Tibial nerve (tissue), 4 donors: ENCODE measurements around the gene DSC1. TPM values are rescaled to one million over a fixed set of nuclear protein-coding genes. Genes with fewer than 3 reads are reported as not detected.

ENCODE experiments used
- DNase-seq, 2 donors: peaks; one replicate each; pipeline ENCODE4 v3.0.0-alpha.2; 2019; ENCODE audit warnings: low spot score in 2 of 2
- H3K27ac ChIP-seq, 4 donors: fragments of 200-600 bp; sonication (generic) in 3 of 4; one replicate each; pipeline ENCODE4 v1.5.1; 2017 to 2019; ENCODE audit warnings: mild to moderate bottlenecking in 1 of 4
- H3K27me3 ChIP-seq, 2 donors: fragments of 200-600 bp; sonication (generic) in 1 of 2; one replicate each; pipeline versions ENCODE4 v1.5.1 to v1.6.0; 2017 to 2019
- H3K36me3 ChIP-seq, 3 donors: fragments of 200-600 bp; sonication (generic); one replicate each; pipeline ENCODE4 v1.5.1; 2018 to 2019
- H3K4me1 ChIP-seq, 4 donors: fragments of 200-600 bp; sonication (generic) in 3 of 4; one replicate each; pipeline ENCODE4 v1.5.1; 2017 to 2019
- H3K4me3 ChIP-seq, 4 donors: fragments of 200-600 bp; sonication (generic) in 3 of 4; one replicate each; pipeline ENCODE4 v1.5.1; 2017 to 2019; ENCODE audit warnings: mild to moderate bottlenecking in 1 of 4, moderate library complexity in 1 of 4
- H3K9me3 ChIP-seq, 4 donors: fragments of 200-600 bp; sonication (generic) in 3 of 4; one replicate each; pipeline ENCODE4 v1.5.1; 2017 to 2019
- EP300 ChIP-seq, 2 donors: sonication (generic); formaldehyde crosslinking; IDR thresholded peaks; one replicate each; pipeline ENCODE4 v1.6.1; 2017; ENCODE audit warnings: antibody characterized with exemption in 2 of 2, mild to moderate bottlenecking in 1 of 2
- POLR2A ChIP-seq, 2 donors: fragments of 450-650 bp; IDR thresholded peaks; one replicate each; pipeline ENCODE4 v1.6.1; 2017; ENCODE audit warnings: antibody characterized with exemption in 2 of 2, mild to moderate bottlenecking in 2 of 2, moderate library complexity in 2 of 2
- WGBS, 2 donors: methylation state at CpG; one replicate each; pipeline ENCODE4 v1.1.5; 2018; 5-methylcytosine and 5-hydroxymethylcytosine counted together
- total RNA-seq, 4 donors: library from RNA; depleted of rRNA; stranded (reverse); fragments of >200 nt; gene quantifications; one replicate each; pipeline ENCODE4 v1.1.0, GENCODE V29; 2016
- TF ChIP-seq, protein P1 (sequence below), 5 experiments: fragments of 200-600 bp in 3 of 5; fragments of 450-650 bp in 2 of 5; sonication (generic) in 3 of 5; IDR thresholded peaks; one replicate each; pipeline ENCODE4 v1.5.1; 2016 to 2019; ENCODE audit warnings: antibody characterized with exemption in 5 of 5, mild to moderate bottlenecking in 3 of 5, moderate library complexity in 2 of 5

Gene DSC1
- total RNA-seq, 4 donors from 2014 or later: not detected

DNA sequence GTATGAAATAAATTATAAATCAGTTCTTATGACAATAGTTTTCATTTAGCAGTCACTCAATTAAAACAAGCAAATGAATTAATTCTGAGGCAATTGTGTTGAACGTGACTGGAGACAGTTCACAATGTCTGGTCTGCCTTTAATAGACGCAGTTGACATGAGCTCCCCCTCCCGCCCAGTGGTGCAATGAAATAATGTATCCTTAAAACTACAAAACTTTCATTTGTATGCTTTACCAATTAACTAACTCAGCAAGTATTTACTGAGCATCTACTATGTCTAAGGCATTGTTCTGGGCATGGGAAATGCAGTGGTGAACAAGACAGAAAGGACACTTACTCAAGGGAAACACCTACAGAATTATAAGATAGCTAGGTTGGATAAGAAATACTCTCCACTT, 56.9 kb downstream of the DSC1 start:
- Histone ChIP-seq H3K4me3 (no peak overlapping the region), H3K27ac (no peak overlapping the region), H3K36me3 (no peaks in the 10 kb centered on the region), H3K27me3 (peaks cover 0 to 16% of the 10 kb centered on the region in 2 donors), H3K9me3 (no peaks in the 10 kb centered on the region), H3K4me1 (peaks cover 0 to 14% (median 0%) of the 10 kb centered on the region in 4 donors)
- 80 to 82% methylated on average over 3 of the region's 3 CpGs for WGBS, 2 donors
- TF ChIP-seq EP300 (IDR thresholded peaks at IDR 0.05) (no peak), POLR2A (IDR thresholded peaks at IDR 0.05) (no peak)
- TF ChIP-seq, protein P1, sequence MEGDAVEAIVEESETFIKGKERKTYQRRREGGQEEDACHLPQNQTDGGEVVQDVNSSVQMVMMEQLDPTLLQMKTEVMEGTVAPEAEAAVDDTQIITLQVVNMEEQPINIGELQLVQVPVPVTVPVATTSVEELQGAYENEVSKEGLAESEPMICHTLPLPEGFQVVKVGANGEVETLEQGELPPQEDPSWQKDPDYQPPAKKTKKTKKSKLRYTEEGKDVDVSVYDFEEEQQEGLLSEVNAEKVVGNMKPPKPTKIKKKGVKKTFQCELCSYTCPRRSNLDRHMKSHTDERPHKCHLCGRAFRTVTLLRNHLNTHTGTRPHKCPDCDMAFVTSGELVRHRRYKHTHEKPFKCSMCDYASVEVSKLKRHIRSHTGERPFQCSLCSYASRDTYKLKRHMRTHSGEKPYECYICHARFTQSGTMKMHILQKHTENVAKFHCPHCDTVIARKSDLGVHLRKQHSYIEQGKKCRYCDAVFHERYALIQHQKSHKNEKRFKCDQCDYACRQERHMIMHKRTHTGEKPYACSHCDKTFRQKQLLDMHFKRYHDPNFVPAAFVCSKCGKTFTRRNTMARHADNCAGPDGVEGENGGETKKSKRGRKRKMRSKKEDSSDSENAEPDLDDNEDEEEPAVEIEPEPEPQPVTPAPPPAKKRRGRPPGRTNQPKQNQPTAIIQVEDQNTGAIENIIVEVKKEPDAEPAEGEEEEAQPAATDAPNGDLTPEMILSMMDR (IDR thresholded peaks at IDR 0.05): no peak
- DNase-seq: no peak

DNA sequence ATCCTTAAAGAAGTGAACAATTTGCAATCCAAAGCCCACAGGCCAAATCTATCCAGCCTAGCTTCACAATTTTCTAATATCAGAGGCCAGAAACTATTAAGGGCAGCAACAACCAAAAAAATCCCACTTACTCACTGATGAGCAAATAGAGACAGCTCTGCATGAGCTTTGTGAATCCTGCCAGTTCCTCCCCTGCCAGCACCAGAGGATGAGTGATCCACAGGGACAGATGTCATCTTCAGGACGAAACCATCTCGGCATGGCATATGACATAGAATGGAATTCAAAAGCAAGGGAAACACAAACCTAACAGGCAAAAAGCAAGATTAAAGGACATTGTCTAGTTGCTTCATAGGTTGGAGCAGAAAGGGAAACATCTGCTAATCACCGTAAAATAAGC, 58.2 kb downstream of the DSC1 start:
- no peak overlapping the region for H3K4me3 ChIP-seq
- H3K9me3 ChIP-seq: no peaks in the 10 kb centered on the region
- peaks cover 0 to 24% (median 0%) of the 10 kb centered on the region in 4 donors for H3K4me1 ChIP-seq
- DNase-seq: no peak
- 68 to 75% methylated on average over 3 of the region's 3 CpGs for WGBS, 2 donors
- no peaks in the 10 kb centered on the region for H3K36me3 ChIP-seq
- peaks cover 0 to 17% of the 10 kb centered on the region in 2 donors for H3K27me3 ChIP-seq
- TF ChIP-seq POLR2A (IDR thresholded peaks at IDR 0.05): no peak
- TF ChIP-seq, protein P1 (IDR thresholded peaks at IDR 0.05): no peak
- no peak overlapping the region for H3K27ac ChIP-seq

DNA sequence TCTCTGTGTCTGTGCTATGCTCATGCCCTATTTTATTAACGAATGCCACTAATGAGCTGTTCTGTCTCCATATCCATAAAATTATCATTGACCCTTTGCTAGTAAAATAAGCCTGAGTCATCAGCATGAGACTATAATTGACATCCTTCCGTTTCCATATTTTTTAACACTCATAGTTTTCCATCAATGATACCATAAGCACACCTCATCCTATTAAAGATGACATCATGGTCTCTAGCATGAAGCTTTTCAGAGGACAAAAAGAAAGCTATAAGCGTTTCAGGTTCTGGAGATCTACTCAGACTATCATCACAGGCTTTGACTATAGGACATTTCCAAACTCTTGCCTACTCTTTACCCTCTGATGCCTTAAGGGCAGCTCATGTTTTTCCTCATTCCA, 59.2 kb downstream of the DSC1 start:
- H3K27ac ChIP-seq: no peak overlapping the region
- WGBS, 2 donors: 76 to 82% methylated on average over 3 of the region's 3 CpGs
- H3K36me3 ChIP-seq: no peaks in the 10 kb centered on the region
- no peak overlapping the region for H3K4me3 ChIP-seq
- peaks cover 0 to 17% of the 10 kb centered on the region in 2 donors for H3K27me3 ChIP-seq
- H3K4me1 ChIP-seq: peaks cover 0 to 24% (median 0%) of the 10 kb centered on the region in 4 donors
- TF ChIP-seq EP300 (IDR thresholded peaks at IDR 0.05) (no peak), POLR2A (IDR thresholded peaks at IDR 0.05) (no peak)
- TF ChIP-seq, protein P1 (IDR thresholded peaks at IDR 0.05): no peak
- no peaks in the 10 kb centered on the region for H3K9me3 ChIP-seq
- DNase-seq: no peak

DNA sequence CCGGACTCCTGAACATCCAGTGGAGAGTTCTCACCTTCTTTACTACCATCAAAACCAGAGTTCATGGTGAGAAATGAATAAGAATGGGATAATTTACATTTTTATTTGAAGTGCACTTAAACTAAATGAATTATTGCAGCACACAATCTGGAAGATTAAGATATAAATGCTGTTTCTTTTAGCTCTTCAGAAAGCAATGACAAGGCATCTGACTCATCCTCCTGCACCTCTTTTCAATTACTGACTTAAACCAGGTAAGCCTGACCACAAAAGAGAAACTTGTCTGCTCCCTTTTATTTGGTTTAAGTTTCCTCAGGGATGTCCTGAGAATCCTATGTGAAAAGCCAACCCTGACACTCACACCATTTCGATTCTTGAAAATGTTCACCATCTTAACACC, 59.7 kb downstream of the DSC1 start:
- peaks cover 0 to 24% (median 0%) of the 10 kb centered on the region in 4 donors for H3K4me1 ChIP-seq
- H3K36me3 ChIP-seq: no peaks in the 10 kb centered on the region
- TF ChIP-seq, protein P1 (IDR thresholded peaks at IDR 0.05): no peak
- TF ChIP-seq EP300 (IDR thresholded peaks at IDR 0.05) (no peak), POLR2A (IDR thresholded peaks at IDR 0.05) (no peak)
- H3K27me3 ChIP-seq: peaks cover 0 to 17% of the 10 kb centered on the region in 2 donors
- WGBS, 2 donors: 70 to 74% methylated on average over 2 of the region's 2 CpGs
- H3K4me3 ChIP-seq: no peak overlapping the region
- no peaks in the 10 kb centered on the region for H3K9me3 ChIP-seq
- no peak overlapping the region for H3K27ac ChIP-seq
- no peak for DNase-seq

DNA sequence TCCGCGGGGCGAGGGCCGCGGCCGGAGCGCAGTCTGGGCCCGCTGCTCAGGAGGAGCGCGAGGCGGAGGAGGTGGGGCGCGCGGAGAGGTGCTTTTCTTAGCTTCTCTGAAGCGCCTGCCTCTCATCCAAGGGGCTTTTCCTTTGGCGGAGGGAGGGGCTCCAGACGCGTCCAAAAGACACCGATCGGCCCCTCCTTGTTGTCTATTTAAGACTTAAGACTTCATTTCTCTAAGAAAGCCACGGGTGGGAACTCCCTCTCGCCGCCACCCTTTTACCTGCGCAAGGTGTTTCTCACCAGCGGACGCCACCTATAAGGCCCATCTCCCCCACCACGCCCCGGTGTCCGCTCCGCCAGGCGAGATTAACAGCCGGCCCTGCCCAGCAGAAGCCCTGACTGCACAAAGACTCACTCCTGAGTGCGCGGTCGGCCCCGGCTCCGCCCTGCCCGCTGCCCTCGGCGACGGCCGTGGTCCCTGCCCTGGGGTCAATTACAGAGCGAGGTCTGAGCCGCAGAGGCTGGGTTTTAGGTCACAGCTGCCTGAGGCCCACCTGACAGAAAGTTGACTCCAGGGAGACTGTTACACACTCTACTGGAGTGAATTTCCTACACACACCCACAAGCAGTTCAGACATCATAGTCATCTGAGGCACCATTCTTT, 60.5 kb downstream of the DSC1 start, which contains the start of gene DSC2:
TSS of gene DSC2 (minus strand) at position 397 of the 660 bp plus-strand sequence. CDS start 450 bp downstream, outside the sequence.
- H3K4me3 ChIP-seq: peak within 1 kb of the TSS; percentile 35 to 58 (median 54)
- peaks cover 0 to 17% of the 10 kb centered on the region in 2 donors for H3K27me3 ChIP-seq
- peaks cover 0 to 24% (median 0%) of the 10 kb centered on the region in 4 donors for H3K4me1 ChIP-seq
- no peaks in the 10 kb centered on the region for H3K9me3 ChIP-seq
- 3 to 5% methylated on average over 36 to 44 of the region's 44 CpGs for WGBS, 2 donors
- TF ChIP-seq EP300 (IDR thresholded peaks at IDR 0.05) (no peak), POLR2A (IDR thresholded peaks at IDR 0.05) (no peak)
- TF ChIP-seq, protein P1 (IDR thresholded peaks at IDR 0.05): no peak
- no peak for DNase-seq
- H3K27ac ChIP-seq: peak within 1 kb of the TSS; percentile 16 to 91 (median 74)
- no peaks in the 10 kb centered on the region for H3K36me3 ChIP-seq
